HS-27A (cell line): Measurements from ENCODE around the gene IGSF8.

Experiments
- DNase-seq: peaks from one replicate; pipeline ENCODE4 v3.0.0-alpha.2; 2012; ENCODE audit warnings: low read depth, missing footprints

IGSF8 gene

GRCh38 chr1:160097911-160098851 lies at the start of gene IGSF8:
TSS of gene IGSF8 (minus strand) at chr1:160098619. CDS start at chr1:160098472, 147 bp downstream.
- no peak for DNase-seq

GRCh38 chr1:160148121-160148520 lies 49.7 kb upstream of the IGSF8 start:
- DNase-seq, result no peak

DNA sequence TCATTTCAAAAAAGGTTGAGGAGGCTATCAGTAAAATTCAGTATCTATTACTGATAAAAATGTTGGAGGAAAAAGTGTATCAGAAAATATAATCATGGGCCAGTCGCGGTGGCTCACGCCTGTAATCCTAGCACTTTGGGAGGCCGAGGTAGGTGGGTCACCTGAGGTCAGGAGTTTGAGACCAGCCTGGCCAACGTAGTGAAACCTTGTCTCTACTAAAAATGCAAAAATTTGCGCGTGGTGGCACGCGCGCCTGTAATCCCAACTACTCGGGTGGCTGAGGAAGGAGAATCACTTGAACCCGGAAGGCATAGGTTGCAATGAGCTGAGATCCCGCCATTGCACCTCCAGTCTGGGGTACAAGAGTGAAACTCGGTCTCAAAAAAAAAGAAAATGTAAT lies 47.7 kb upstream of the IGSF8 start:
- no peak for DNase-seq

DNA sequence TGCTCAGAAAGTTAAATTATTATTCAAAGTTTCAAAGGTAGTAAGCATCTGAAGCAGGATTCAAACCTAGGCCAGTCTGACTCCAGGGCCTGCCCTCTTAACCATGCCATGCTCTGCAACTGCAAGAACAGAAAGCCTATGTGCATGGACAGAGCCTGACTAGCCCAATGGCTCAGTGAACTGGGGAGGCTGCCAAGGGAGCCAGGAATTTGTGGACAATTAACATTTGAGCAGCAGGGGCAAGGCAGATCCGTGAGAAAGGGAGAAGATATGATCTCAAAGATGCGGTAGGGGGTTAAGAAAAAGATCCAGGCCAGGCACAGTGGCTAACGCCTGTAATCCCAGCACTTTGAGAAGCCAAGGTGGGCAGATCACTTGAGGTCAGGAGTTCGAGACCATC lies 46.5 kb upstream of the IGSF8 start:
- DNase-seq, result no peak

DNA sequence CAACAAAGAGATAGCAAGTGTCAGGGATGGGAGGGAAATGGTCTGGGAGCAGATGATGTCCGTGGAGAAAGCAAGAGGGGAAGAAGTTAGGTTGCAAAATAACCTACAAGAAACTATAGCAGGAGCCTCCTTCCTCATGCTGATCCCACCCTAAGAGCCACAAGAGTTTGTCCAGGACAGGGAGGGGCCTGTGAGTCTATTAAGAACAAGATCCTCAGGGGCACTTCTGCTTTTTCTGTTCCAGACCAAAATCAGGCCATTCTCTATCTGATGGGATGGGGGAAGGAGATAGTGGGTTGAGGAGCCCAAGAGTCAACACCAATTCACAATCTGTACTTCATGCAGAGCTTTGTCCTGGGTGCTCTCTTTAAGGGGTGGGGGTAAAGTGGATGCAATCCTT lies 45.3 kb upstream of the IGSF8 start:
- no peak for DNase-seq

GRCh38 chr1:160139840-160140239 lies 41.4 kb upstream of the IGSF8 start:
- no peak for DNase-seq

- DNase-seq, result no peak
These were observed 38.9 kb upstream of the IGSF8 start for GRCh38 chr1:160137216-160137862.

- no peak for DNase-seq
These were observed 38.4 kb upstream of the IGSF8 start for GRCh38 chr1:160136926-160137200.

DNA sequence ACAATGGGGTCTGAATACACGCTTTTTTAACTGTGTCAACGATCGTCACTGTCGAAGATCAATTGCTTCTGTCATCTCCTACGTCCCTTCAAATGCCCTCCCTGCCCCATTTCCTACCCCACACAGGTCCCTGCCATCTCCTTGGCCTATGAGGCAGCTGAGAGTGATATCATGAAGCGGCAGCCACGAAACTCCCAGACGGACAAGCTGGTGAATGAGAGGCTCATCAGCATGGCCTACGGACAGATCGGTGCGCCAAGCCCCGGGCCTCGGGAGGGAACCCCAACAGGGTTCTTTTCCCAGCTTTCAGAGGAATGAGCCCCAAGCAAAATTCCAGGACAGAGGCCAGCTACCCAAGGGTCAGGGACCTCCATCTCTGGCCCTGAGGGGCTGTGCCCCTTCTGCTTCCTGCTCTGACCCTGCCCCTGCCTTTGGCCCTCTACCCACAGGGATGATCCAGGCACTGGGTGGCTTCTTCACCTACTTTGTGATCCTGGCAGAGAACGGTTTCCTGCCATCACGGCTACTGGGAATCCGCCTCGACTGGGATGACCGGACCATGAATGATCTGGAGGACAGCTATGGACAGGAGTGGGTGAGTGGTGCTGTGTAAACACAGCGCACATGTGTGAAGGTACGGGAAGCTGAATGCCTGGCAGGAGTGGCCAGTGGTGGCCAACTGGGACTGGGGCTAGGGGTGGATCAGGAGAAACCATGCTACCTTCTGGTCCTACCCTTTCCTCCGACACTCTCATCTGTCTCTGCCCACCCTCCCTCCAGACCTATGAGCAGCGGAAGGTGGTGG lies 37.9 kb upstream of the IGSF8 start:
- no peak for DNase-seq

- DNase-seq, result no peak
These were observed 36.6 kb upstream of the IGSF8 start for GRCh38 chr1:160134791-160135572.

DNA sequence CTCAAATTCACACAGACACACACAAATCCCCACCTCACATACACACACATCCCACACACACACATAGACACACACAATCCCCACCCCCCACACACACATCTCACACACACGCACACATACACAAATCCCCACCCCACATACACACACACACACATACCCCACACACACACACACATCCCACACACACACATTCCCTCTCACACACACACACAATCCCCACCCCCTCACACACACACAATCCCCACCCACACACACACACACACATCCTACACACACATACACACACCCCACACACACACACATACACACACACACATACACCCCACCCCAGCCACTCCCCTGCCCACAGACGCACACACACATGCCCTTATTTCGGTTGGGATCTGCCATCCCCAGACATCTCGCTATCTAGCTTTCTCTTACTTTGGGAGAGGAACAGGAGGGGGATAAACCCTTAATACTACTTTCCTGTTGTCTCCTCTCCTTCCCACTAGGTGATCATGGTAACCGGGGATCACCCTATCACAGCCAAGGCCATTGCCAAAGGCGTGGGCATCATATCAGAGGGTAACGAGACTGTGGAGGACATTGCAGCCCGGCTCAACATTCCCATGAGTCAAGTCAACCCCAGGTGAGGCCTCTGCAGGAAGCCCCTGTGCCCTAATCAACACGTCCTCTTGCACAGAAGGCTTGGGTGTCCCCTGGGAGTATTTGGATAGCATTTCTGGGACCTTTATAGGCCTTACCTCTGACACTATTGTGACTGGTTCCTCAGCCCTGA lies 35.8 kb upstream of the IGSF8 start:
- no peak for DNase-seq

- DNase-seq, result no peak
These were observed 33.6 kb upstream of the IGSF8 start for GRCh38 chr1:160131803-160132565.

- no peak for DNase-seq
These were observed 32.5 kb upstream of the IGSF8 start for GRCh38 chr1:160130939-160131338.

- no peak for DNase-seq
These were observed 32.1 kb upstream of the IGSF8 start for GRCh38 chr1:160130486-160130885.

GRCh38 chr1:160129966-160130365 lies 31.5 kb upstream of the IGSF8 start:
- DNase-seq, result no peak

DNA sequence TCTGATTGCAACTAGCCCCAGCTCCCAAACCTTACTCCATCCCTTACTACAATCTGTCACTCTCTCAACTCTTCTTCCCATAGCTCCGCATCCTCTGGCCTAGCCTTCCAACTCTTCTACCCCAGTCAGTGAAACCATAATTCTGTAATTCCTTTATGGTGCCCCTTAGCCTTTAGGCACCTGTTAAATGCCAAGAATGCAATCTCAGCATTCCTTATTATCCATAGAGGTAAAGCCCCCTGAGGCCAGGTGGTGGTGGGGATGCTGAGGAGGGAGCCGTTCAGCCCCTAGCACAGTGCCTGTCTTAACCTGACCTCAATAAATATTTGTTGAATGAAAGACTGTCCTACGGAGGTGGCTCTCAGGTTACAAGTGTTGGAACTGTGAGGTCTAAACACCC lies 31.1 kb upstream of the IGSF8 start:
- no peak for DNase-seq

DNA sequence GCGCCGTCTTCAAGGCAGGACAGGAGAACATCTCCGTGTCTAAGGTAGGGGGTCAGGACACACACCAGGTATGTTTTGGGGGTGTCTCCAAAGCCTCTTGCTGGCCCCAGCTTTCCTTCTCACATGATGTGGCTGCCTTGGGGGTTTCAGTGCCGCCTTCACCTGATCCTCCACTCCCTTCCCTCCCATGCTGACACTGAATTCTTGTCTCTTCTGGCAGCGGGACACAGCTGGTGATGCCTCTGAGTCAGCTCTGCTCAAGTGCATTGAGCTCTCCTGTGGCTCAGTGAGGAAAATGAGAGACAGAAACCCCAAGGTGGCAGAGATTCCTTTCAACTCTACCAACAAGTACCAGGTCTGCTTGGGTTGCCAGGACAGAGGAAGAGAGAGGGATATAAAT lies 30.6 kb upstream of the IGSF8 start:
- no peak for DNase-seq

DNA sequence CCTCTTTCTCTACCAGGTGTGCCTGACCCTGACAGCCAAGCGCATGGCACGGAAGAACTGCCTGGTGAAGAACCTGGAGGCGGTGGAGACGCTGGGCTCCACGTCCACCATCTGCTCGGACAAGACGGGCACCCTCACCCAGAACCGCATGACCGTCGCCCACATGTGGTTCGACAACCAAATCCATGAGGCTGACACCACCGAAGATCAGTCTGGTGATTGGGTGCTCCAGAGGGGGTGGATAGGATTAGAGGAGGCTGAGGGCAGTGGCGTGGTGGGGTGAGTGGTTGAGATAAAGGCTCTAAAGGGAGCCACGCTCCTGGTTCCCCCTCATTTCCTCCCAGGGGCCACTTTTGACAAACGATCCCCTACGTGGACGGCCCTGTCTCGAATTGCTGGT lies 30.2 kb upstream of the IGSF8 start:
- DNase-seq, result no peak

DNA sequence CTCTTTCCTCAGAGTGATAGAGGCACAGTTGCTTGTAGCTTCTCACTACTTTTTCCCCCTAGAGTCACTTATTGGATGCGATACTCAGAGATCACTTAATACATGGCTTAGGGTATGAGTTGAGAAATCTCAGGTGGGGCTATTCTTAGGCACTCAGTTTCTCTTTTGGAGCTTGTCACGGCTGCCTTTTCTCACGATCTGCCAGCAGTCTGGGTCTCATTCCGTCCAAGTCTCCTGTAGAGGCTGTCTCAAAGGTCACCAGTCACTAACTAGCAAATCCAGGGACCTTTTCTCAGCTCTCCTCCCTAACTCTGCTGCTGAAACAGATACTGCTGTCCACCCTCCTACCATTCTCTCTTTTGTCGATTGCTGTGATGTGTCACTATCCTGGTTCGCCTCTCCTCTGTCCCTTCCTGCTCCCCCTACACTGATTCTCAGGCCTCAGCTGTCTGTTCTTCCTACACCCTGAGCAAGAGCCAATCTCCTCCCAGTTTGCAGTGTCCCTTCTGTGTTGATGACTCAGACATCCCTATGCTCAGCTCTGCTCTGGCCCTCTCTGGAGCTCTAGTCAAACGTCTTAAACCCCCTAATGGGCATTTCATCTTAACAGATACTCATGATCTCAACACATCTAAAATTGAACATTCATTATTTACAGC lies 29.6 kb upstream of the IGSF8 start:
- no peak for DNase-seq

GRCh38 chr1:160127381-160127780 lies 29.0 kb upstream of the IGSF8 start:
- DNase-seq, result no peak
